H1 (cell line): Measurements from ENCODE around the gene NR4A3. TPM values are rescaled to one million over a fixed set of nuclear protein-coding genes. Genes with fewer than 3 reads are reported as not detected.

Source experiments
- CTCF ChIA-PET: fragments of 300-600 bp; sonication (Branson Sonifier 250); formaldehyde crosslinking; loops from one replicate; lab custom pipeline; 2021; ENCODE audit not compliant: partially characterized antibody; lab: Charles Lee
- POLR2A ChIA-PET: fragments of 300-600 bp; sonication (Branson Sonifier 250); formaldehyde crosslinking; loops from one replicate; lab custom pipeline; 2021; ENCODE audit warnings: inconsistent platforms; ENCODE audit not compliant: partially characterized antibody; lab: Charles Lee
- DNase-seq, 2 experiments: peaks; one replicate each; pipeline versions ENCODE4 v3.0.0 to v3.0.0-alpha.2; 2010 to 2022; ENCODE audit warnings: low spot score in 2 of 2, low read depth in 1 of 2, mixed read lengths in 1 of 2
- FAIRE-seq: peaks from 2 replicates; lab custom pipeline; 2011; peaks lifted over from hg19 to GRCh38; lab: Jason Lieb, UNC
- H2AFZ ChIP-seq: 2 replicates; pipeline ENCODE4 v1.8.1; 2012; ENCODE audit warnings: low read length, inconsistent platforms
- H2AK5ac ChIP-seq: 2 replicates; pipeline ENCODE4 v1.6.1; 2013; ENCODE audit warnings: low read depth, low read length
- H2BK120ac ChIP-seq: replicated peaks from 2 replicates; pipeline ENCODE3; 2013; ENCODE audit warnings: low read depth, low read length, inconsistent platforms
- H2BK12ac ChIP-seq: 2 replicates; pipeline ENCODE4 v1.6.1; 2013; ENCODE audit warnings: low read depth, low read length
- H2BK15ac ChIP-seq: 2 replicates; pipeline ENCODE4 v1.6.1; 2013; ENCODE audit warnings: low read length
- H2BK20ac ChIP-seq: 2 replicates; pipeline ENCODE4 v1.6.1; 2013; ENCODE audit warnings: low read length
- H2BK5ac ChIP-seq: 2 replicates; pipeline ENCODE4 v1.6.1; 2013; ENCODE audit warnings: low read depth, low read length
- H3K14ac ChIP-seq: 2 replicates; pipeline ENCODE4 v1.6.1; 2013; ENCODE audit warnings: inconsistent platforms; ENCODE audit not compliant: insufficient read length
- H3K18ac ChIP-seq: 2 replicates; pipeline ENCODE4 v1.6.1; 2013; ENCODE audit warnings: low read length; ENCODE audit errors: extremely low read depth
- H3K23ac ChIP-seq: 2 replicates; pipeline ENCODE4 v1.6.1; 2013; ENCODE audit warnings: inconsistent platforms; ENCODE audit not compliant: insufficient read length
- H3K23me2 ChIP-seq: 2 replicates; pipeline ENCODE4 v1.6.1; 2013; ENCODE audit warnings: low read depth, low read length
- H3K27ac ChIP-seq: 2 replicates; pipeline ENCODE4 v1.6.1; 2011; ENCODE audit warnings: low read depth, low read length, inconsistent platforms
- H3K27me3 ChIP-seq, 4 experiments: replicated peaks in 1 of 4; 1 replicate in 1 of 4; 2 replicates in 3 of 4; pipeline versions ENCODE4 v1.6.1 to v1.8.1; 2011 to 2013; ENCODE audit warnings: low read length in 3 of 4, mild to moderate bottlenecking in 3 of 4, inconsistent platforms in 2 of 4, mixed read lengths in 2 of 4, moderate library complexity in 1 of 4; ENCODE audit not compliant: control insufficient read depth in 3 of 4, insufficient read depth in 3 of 4; ENCODE audit errors: extremely low read depth in 1 of 4
- H3K36me3 ChIP-seq, 4 experiments: 2 replicates each; pipeline versions ENCODE4 v1.6.1 to v1.8.1; 2011 to 2013; ENCODE audit warnings: mild to moderate bottlenecking in 4 of 4, low read length in 3 of 4, moderate library complexity in 2 of 4, control low read depth in 1 of 4, inconsistent platforms in 1 of 4; ENCODE audit not compliant: insufficient read depth in 4 of 4, control insufficient read depth in 2 of 4
- H3K4ac ChIP-seq: replicated peaks from 2 replicates; pipeline ENCODE3; 2013; ENCODE audit warnings: low read length, low read depth, mixed read lengths, inconsistent platforms; ENCODE audit not compliant: insufficient read length
- H3K4me1 ChIP-seq, 4 experiments: replicated peaks in 1 of 4; 1 replicate in 1 of 4; 2 replicates in 3 of 4; pipeline versions ENCODE4 v1.6.1 to v1.8.1; 2011 to 2013; ENCODE audit warnings: low read length in 3 of 4, inconsistent platforms in 2 of 4, mixed read lengths in 1 of 4; ENCODE audit not compliant: insufficient read depth in 4 of 4, control insufficient read depth in 3 of 4
- H3K4me2 ChIP-seq, 2 experiments: 2 replicates each; pipeline versions ENCODE4 v1.6.1 to v1.8.1; 2011 to 2013; ENCODE audit warnings: low read depth in 2 of 2, low read length in 2 of 2, control low read depth in 1 of 2, inconsistent platforms in 1 of 2, mild to moderate bottlenecking in 1 of 2; ENCODE audit not compliant: insufficient read depth in 1 of 2
- H3K4me3 ChIP-seq, 4 experiments: fragments of 200-600, 300-600 bp in 1 of 4; sonication (generic), shearing (Covaris generic), sonication (Bioruptor Twin) in 1 of 4; 2 replicates each; pipeline versions ENCODE4 v1.5.1 to v1.8.1; 2011 to 2016; ENCODE audit warnings: low read length in 4 of 4, low read depth in 3 of 4, control low read depth in 2 of 4, inconsistent platforms in 2 of 4, mild to moderate bottlenecking in 2 of 4, mixed read lengths in 1 of 4, moderate library complexity in 1 of 4; ENCODE audit not compliant: insufficient read depth in 2 of 4; ENCODE audit errors: extremely low read depth in 1 of 4
- H3K56ac ChIP-seq: replicated peaks from 2 replicates; pipeline ENCODE3; 2013; ENCODE audit warnings: low read depth, mild to moderate bottlenecking, mixed read lengths, low read length, inconsistent platforms; ENCODE audit not compliant: insufficient read length
- H3K79me1 ChIP-seq: 2 replicates; pipeline ENCODE4 v1.6.1; 2013; ENCODE audit warnings: low read depth, low read length, control low read depth
- H3K79me2 ChIP-seq, 2 experiments: 2 replicates each; pipeline versions ENCODE4 v1.6.1 to v1.8.1; 2012 to 2013; ENCODE audit warnings: low read length in 2 of 2, mild to moderate bottlenecking in 2 of 2, inconsistent platforms in 1 of 2; ENCODE audit not compliant: insufficient read depth in 2 of 2, control insufficient read depth in 1 of 2
- H3K9ac ChIP-seq, 4 experiments: replicated peaks in 1 of 4; 1 replicate in 1 of 4; 2 replicates in 3 of 4; pipeline versions ENCODE4 v1.6.1 to v1.8.1; 2011 to 2013; ENCODE audit warnings: low read depth in 3 of 4, low read length in 3 of 4, control low read depth in 2 of 4, mild to moderate bottlenecking in 2 of 4, moderate library complexity in 2 of 4, inconsistent platforms in 1 of 4; ENCODE audit errors: extremely low read depth in 1 of 4
- H3K9me3 ChIP-seq, 2 experiments: 2 replicates each; pipeline versions ENCODE4 v1.6.1 to v1.8.1; 2012 to 2013; ENCODE audit warnings: mild to moderate bottlenecking in 2 of 2, moderate library complexity in 2 of 2, control low read depth in 1 of 2, inconsistent platforms in 1 of 2, low read depth in 1 of 2, low read length in 1 of 2, mixed read lengths in 1 of 2; ENCODE audit not compliant: insufficient read depth in 2 of 2
- H4K20me1 ChIP-seq, 2 experiments: replicated peaks in 1 of 2; 2 replicates each; pipeline versions ENCODE3 to v1.8.1; 2011 to 2013; ENCODE audit warnings: inconsistent platforms in 2 of 2, low read length in 2 of 2, mild to moderate bottlenecking in 1 of 2; ENCODE audit not compliant: insufficient read depth in 2 of 2, control insufficient read depth in 1 of 2
- H4K5ac ChIP-seq: 2 replicates; pipeline ENCODE4 v1.6.1; 2013; ENCODE audit warnings: low read length, low read depth, mixed read lengths, inconsistent platforms; ENCODE audit not compliant: insufficient read length
- H4K8ac ChIP-seq: 2 replicates; pipeline ENCODE4 v1.8.0; 2013; ENCODE audit warnings: mild to moderate bottlenecking, moderate library complexity, low read length, inconsistent platforms; ENCODE audit not compliant: insufficient read depth; ENCODE audit errors: extremely low read depth
- H4K91ac ChIP-seq: replicated peaks from 2 replicates; pipeline ENCODE3; 2013; ENCODE audit warnings: low read length, mixed read lengths, inconsistent platforms; ENCODE audit not compliant: insufficient read length
- EGR1 ChIP-seq: IDR thresholded peaks from 2 replicates; pipeline ENCODE4 v1.6.1; 2011; ENCODE audit warnings: low read depth, low read length, borderline replicate concordance
- EZH2 ChIP-seq: fragments of 200-600 bp; sonication (generic); IDR thresholded peaks from 2 replicates; pipeline ENCODE4 v1.7.1; 2012; ENCODE audit warnings: low read depth, mild to moderate bottlenecking, moderate library complexity, low read length, inconsistent platforms; ENCODE audit not compliant: severe bottlenecking
- GABPA ChIP-seq: IDR thresholded peaks from 2 replicates; pipeline ENCODE4 v1.6.1; 2011; ENCODE audit warnings: mild to moderate bottlenecking, low read length, moderate library complexity, borderline replicate concordance; ENCODE audit not compliant: insufficient read depth
- JUND ChIP-seq: IDR thresholded peaks from 2 replicates; pipeline ENCODE4 v1.6.1; 2011; ENCODE audit warnings: mild to moderate bottlenecking, improper control_type of control experiment, low read length
- PHF8 ChIP-seq: fragments of 200-600 bp; sonication (generic); conservative IDR thresholded peaks from 2 replicates; pipeline ENCODE4 v1.7.1; 2012; ENCODE audit warnings: low read depth, mild to moderate bottlenecking, inconsistent platforms, low read length, moderate library complexity
- SUZ12 ChIP-seq: fragments of 200-600 bp; sonication (generic); IDR thresholded peaks from 2 replicates; pipeline ENCODE4 v1.6.1; 2012; ENCODE audit warnings: mild to moderate bottlenecking, inconsistent platforms, low read length, moderate library complexity, mixed read lengths
- TAF1 ChIP-seq: IDR thresholded peaks from 2 replicates; pipeline ENCODE4 v1.6.1; 2011; ENCODE audit warnings: mild to moderate bottlenecking, low read depth, low read length
- WGBS, 2 experiments: shearing (Covaris generic) in 1 of 2; methylation state at CpG; one replicate each; pipeline versions ENCODE4 v1.1.6 to v1.1.7; 2013 to 2015; ENCODE audit warnings: low lambda C conversion rate in 2 of 2, mixed read lengths in 2 of 2, inconsistent platforms in 1 of 2, low coverage in 1 of 2, missing lambda C conversion rate in 1 of 2; ENCODE audit not compliant: insufficient replicate concordance in 2 of 2, insufficient coverage in 1 of 2, insufficient read length in 1 of 2; ENCODE audit errors: extremely low coverage in 1 of 2, missing lambda C conversion rate in 1 of 2; 5-methylcytosine and 5-hydroxymethylcytosine counted together
- polyA plus RNA-seq, 7 experiments: library from polyadenylated mRNA; depleted of rRNA in 3 of 7; stranded (reverse) in 5 of 7; unstranded in 2 of 7; fragments of >200 nt in 5 of 7; fragments of 200-250 nt in 2 of 7; gene quantifications; 1 replicate in 5 of 7; 2 replicates in 1 of 7; 4 replicates in 1 of 7; pipeline versions ENCODE4 v1.2.1 to v1.2.3, GENCODE V29; 2011 to 2013; ENCODE audit warnings: missing spikeins in 2 of 7, mixed read lengths in 2 of 7
- total RNA-seq: library from RNA; stranded (reverse); fragmentation: NEBNext Ultra II Directional; extraction: Animal tissue kit (Norgen Biotek cat#: 25700); gene quantifications from 2 replicates; pipeline ENCODE4 v1.2.1, GENCODE V29; 2021
- TF ChIP-seq, protein P1 (sequence below): IDR thresholded peaks from 2 replicates; pipeline ENCODE4 v1.6.1; 2012; ENCODE audit warnings: low read length, inconsistent platforms

NR4A3 gene
- total and polyA plus RNA-seq, 2 of the 8 experiments (the other 6 are each of a cell fraction or from before 2014, with no cell fraction given), result 0.05 to 0.30 TPM

DNA sequence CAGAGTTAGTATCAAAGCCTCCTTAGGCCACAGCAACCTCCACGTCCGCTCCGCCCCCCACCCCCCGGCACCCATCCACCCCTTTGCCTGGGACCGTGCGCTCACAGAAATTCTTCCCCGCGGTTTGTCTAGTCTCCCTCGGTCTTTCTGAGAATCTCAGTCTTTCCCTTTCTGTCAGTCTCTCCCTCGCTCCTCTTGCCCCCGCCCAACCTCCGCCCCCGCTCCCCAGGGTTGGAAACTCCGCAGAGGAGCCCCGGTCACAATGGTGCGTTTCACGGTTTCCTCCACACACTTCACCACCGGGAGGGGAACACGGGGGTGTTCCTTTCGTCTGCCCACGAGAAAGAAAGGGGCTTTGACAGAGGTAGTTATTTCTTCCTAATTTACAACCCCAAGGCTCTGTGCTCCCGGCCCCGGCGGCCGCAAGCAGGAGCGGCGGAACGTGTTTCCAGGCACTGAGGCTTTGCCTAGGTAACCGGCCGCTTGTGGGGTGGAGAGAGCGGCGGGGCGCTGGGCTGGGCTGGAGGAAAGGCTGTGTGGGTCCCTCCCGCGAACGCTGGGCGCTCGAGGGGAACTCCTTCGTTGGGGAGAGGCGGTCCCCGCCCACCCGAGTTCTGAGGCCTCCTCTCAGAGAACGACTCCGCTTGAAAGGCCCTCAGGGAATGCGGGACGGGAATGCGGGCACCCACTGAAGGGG is 2.1 kb downstream of the NR4A3 start:
- Histone ChIP-seq H2AFZ (no peak overlapping the region), H2BK15ac (peak overlapping the region; percentile 29; the same call in 1 of the 2 replicates), H3K27ac (no peak overlapping the region), H3K18ac (no peak overlapping the region; the same call in 1 of the 2 replicates), H3K4me2 (peak overlapping the region; percentile 99 to 100), H3K4me1 (peaks cover 0 to 29% (median 15%) of the 10 kb centered on the region in 4 experiments; a peak in 6 of 7 replicates), H3K23me2 (peaks cover 51% of the 10 kb centered on the region), H3K79me2 (peaks cover 0 to under 1% of the 10 kb centered on the region in 2 experiments; a peak in 1 of 4 replicates), H3K4me3 (peak overlapping the region; percentile 37 to 67 (median 56)), H4K91ac (no peak overlapping the region), H2BK20ac (no peak overlapping the region), H3K27me3 (peaks cover 58 to 88% (median 82%) of the 10 kb centered on the region in 4 experiments), H3K9ac (0 out of 7 replicates have a peak overlapping the region, but pooled peaks of 1 of the 4 experiments have one; percentile 23), H2BK12ac (0 out of 2 replicates have a peak overlapping the region, but pooled peaks have one; percentile 17), H3K36me3 (peaks cover 0 to 6% (median 0%) of the 10 kb centered on the region in 4 experiments; a peak in 1 of 8 replicates), H3K23ac (no peak overlapping the region), H4K5ac (no peak overlapping the region), H3K14ac (no peak overlapping the region), H2BK5ac (no peak overlapping the region; the same call in 1 of the 2 replicates), H4K20me1 (peaks cover 5 to 16% of the 10 kb centered on the region in 2 experiments), H4K8ac (no peak overlapping the region; the same call in 1 of the 2 replicates), H3K9me3 (no peaks in the 10 kb centered on the region), H2BK120ac (no peak overlapping the region), H3K79me1 (no peaks in the 10 kb centered on the region), H3K56ac (no peak overlapping the region), H3K4ac (no peak overlapping the region), H2AK5ac (no peak overlapping the region)
- DNase-seq (peak in 1 of 2 experiments; percentile 66), FAIRE-seq (no peak)
- ChIA-PET CTCF (interaction anchor here (0.8 to 2.3 kb wide), 17 partner anchors 11 to 559 kb away, joined by 3 to 13 read pairs (median 4); no protein-coding TSS in a partner anchor), POLR2A (interaction anchor here (1.0 kb wide), 1 partner anchor 11 kb away, joined by 6 read pairs; no protein-coding TSS in a partner anchor)
- WGBS, 2 experiments, result 3% methylated on average over 34 of the region's 47 CpGs; no CpG with 5 or more reads in 1 of the 2 experiments
- TF ChIP-seq, protein P1, sequence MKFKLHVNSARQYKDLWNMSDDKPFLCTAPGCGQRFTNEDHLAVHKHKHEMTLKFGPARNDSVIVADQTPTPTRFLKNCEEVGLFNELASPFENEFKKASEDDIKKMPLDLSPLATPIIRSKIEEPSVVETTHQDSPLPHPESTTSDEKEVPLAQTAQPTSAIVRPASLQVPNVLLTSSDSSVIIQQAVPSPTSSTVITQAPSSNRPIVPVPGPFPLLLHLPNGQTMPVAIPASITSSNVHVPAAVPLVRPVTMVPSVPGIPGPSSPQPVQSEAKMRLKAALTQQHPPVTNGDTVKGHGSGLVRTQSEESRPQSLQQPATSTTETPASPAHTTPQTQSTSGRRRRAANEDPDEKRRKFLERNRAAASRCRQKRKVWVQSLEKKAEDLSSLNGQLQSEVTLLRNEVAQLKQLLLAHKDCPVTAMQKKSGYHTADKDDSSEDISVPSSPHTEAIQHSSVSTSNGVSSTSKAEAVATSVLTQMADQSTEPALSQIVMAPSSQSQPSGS, result no peak
- TF ChIP-seq EZH2 (peak; percentile 79), EGR1 (peak; percentile 87; the same call in 1 of the 2 replicates), TAF1 (no peak), SUZ12 (peak; percentile 59), JUND (no peak), GABPA (no peak), PHF8 (0 out of 2 replicates have a peak, but pooled peaks have one; percentile 18)
